HUES48 (cell line): ENCODE results near the gene TAPT1.

Experiments used
- H3K27ac ChIP-seq: one replicate; pipeline ENCODE4 v1.7.0; 2013; ENCODE audit warnings: low read depth, low read length, inconsistent platforms
- H3K27me3 ChIP-seq: 2 replicates; pipeline ENCODE4 v1.6.1; 2013; ENCODE audit warnings: mild to moderate bottlenecking, low read length; ENCODE audit not compliant: control insufficient read depth, insufficient read depth
- H3K36me3 ChIP-seq: 2 replicates; pipeline ENCODE4 v1.6.1; 2013; ENCODE audit warnings: low read length; ENCODE audit not compliant: control insufficient read depth, insufficient read depth
- H3K4me1 ChIP-seq: 2 replicates; pipeline ENCODE4 v1.6.1; 2013; ENCODE audit warnings: mild to moderate bottlenecking, low read length; ENCODE audit not compliant: control insufficient read depth, insufficient read depth
- H3K4me3 ChIP-seq: 2 replicates; pipeline ENCODE4 v1.5.1; 2013; ENCODE audit warnings: mild to moderate bottlenecking, low read depth, low read length
- H3K9ac ChIP-seq: 2 replicates; pipeline ENCODE4 v1.6.1; 2013; ENCODE audit warnings: mild to moderate bottlenecking, low read depth, low read length, moderate library complexity
- H3K9me3 ChIP-seq: 2 replicates; pipeline ENCODE4 v1.6.1; 2013; ENCODE audit warnings: low read length; ENCODE audit not compliant: control insufficient read depth, insufficient read depth

Gene TAPT1

GRCh38 chr4:16207409-16207808 is 18.9 kb downstream of the TAPT1 start:
- H3K9me3 ChIP-seq, result no peaks in the 10 kb centered on the region
- H3K36me3 ChIP-seq, result peaks cover 9% of the 10 kb centered on the region

GRCh38 chr4:16206848-16207247 is 19.4 kb downstream of the TAPT1 start:
- Histone ChIP-seq H3K27me3 (no peaks in the 10 kb centered on the region), H3K9me3 (no peaks in the 10 kb centered on the region), H3K27ac (no peak overlapping the region), H3K4me1 (peaks cover 17% of the 10 kb centered on the region), H3K36me3 (peaks cover 7% of the 10 kb centered on the region), H3K9ac (no peak overlapping the region), H3K4me3 (no peak overlapping the region)

More at GRCh38 chr4:16207409-16207808, 18.9 kb downstream of the TAPT1 start:
- peaks cover 17% of the 10 kb centered on the region for H3K4me1 ChIP-seq
- H3K27ac ChIP-seq, result no peak overlapping the region
- no peak overlapping the region for H3K9ac ChIP-seq
- no peak overlapping the region for H3K4me3 ChIP-seq
- no peaks in the 10 kb centered on the region for H3K27me3 ChIP-seq

GRCh38 chr4:16206301-16206700 is 20.0 kb downstream of the TAPT1 start:
- Histone ChIP-seq H3K4me3 (no peak overlapping the region), H3K27me3 (no peaks in the 10 kb centered on the region), H3K9me3 (no peaks in the 10 kb centered on the region), H3K9ac (no peak overlapping the region), H3K36me3 (peaks cover 4% of the 10 kb centered on the region; the same call in 1 of the 2 replicates), H3K4me1 (peaks cover 17% of the 10 kb centered on the region), H3K27ac (peak overlapping the region; percentile 5)

- Histone ChIP-seq H3K27me3 (no peaks in the 10 kb centered on the region), H3K36me3 (peaks cover 4% of the 10 kb centered on the region; the same call in 1 of the 2 replicates), H3K4me1 (peaks cover 17% of the 10 kb centered on the region), H3K4me3 (no peak overlapping the region), H3K9me3 (no peaks in the 10 kb centered on the region), H3K9ac (no peak overlapping the region), H3K27ac (no peak overlapping the region)
Measured at GRCh38 chr4:16205298-16206164, 20.7 kb downstream of the TAPT1 start.

- no peak overlapping the region for H3K9ac ChIP-seq
- no peak overlapping the region for H3K4me3 ChIP-seq
- H3K4me1 ChIP-seq, result peaks cover 17% of the 10 kb centered on the region
- H3K36me3 ChIP-seq, result peaks cover 1% of the 10 kb centered on the region; the same call in 1 of the 2 replicates
- H3K27ac ChIP-seq, result no peak overlapping the region
- no peaks in the 10 kb centered on the region for H3K27me3 ChIP-seq
- no peaks in the 10 kb centered on the region for H3K9me3 ChIP-seq
Measured at GRCh38 chr4:16204505-16204904, 21.8 kb downstream of the TAPT1 start.

- no peak overlapping the region for H3K9ac ChIP-seq
- H3K36me3 ChIP-seq, result no peaks in the 10 kb centered on the region; the same call in 1 of the 2 replicates
- H3K4me1 ChIP-seq, result peaks cover 26% of the 10 kb centered on the region
- H3K27ac ChIP-seq, result no peak overlapping the region
- H3K9me3 ChIP-seq, result no peaks in the 10 kb centered on the region
- H3K4me3 ChIP-seq, result no peak overlapping the region
- no peaks in the 10 kb centered on the region for H3K27me3 ChIP-seq
Measured at GRCh38 chr4:16203083-16203482, 23.2 kb downstream of the TAPT1 start.

- Histone ChIP-seq H3K9ac (no peak overlapping the region), H3K27me3 (no peaks in the 10 kb centered on the region), H3K9me3 (no peaks in the 10 kb centered on the region), H3K4me3 (no peak overlapping the region), H3K27ac (no peak overlapping the region), H3K4me1 (peaks cover 31% of the 10 kb centered on the region), H3K36me3 (no peaks in the 10 kb centered on the region; the same call in 1 of the 2 replicates)
Measured at GRCh38 chr4:16202598-16202997, 23.7 kb downstream of the TAPT1 start.

GRCh38 chr4:16199093-16199492 is 27.2 kb downstream of the TAPT1 start:
- Histone ChIP-seq H3K36me3 (no peaks in the 10 kb centered on the region; the same call in 1 of the 2 replicates), H3K9ac (no peak overlapping the region)

GRCh38 chr4:16197876-16198665 is 28.2 kb downstream of the TAPT1 start:
- no peak overlapping the region for H3K9ac ChIP-seq
- H3K9me3 ChIP-seq, result no peaks in the 10 kb centered on the region
- H3K4me3 ChIP-seq, result no peak overlapping the region; the same call in 1 of the 2 replicates
- no peaks in the 10 kb centered on the region for H3K27me3 ChIP-seq
- peaks cover 30% of the 10 kb centered on the region for H3K4me1 ChIP-seq
- H3K27ac ChIP-seq, result no peak overlapping the region
- H3K36me3 ChIP-seq, result no peaks in the 10 kb centered on the region; the same call in 1 of the 2 replicates

More at GRCh38 chr4:16199093-16199492, 27.2 kb downstream of the TAPT1 start:
- no peaks in the 10 kb centered on the region for H3K27me3 ChIP-seq
- H3K9me3 ChIP-seq, result no peaks in the 10 kb centered on the region
- no peak overlapping the region for H3K4me3 ChIP-seq
- peaks cover 30% of the 10 kb centered on the region for H3K4me1 ChIP-seq
- H3K27ac ChIP-seq, result no peak overlapping the region

- H3K27me3 ChIP-seq, result no peaks in the 10 kb centered on the region
Measured at GRCh38 chr4:16196482-16197393, 29.5 kb downstream of the TAPT1 start.

More at GRCh38 chr4:16196482-16197393, 29.5 kb downstream of the TAPT1 start:
- H3K4me3 ChIP-seq, result no peak overlapping the region
- H3K9me3 ChIP-seq, result no peaks in the 10 kb centered on the region
- H3K27ac ChIP-seq, result peak overlapping the region; percentile 29
- H3K4me1 ChIP-seq, result peaks cover 30% of the 10 kb centered on the region
- H3K9ac ChIP-seq, result no peak overlapping the region
- H3K36me3 ChIP-seq, result no peaks in the 10 kb centered on the region
